ENCODE results near the gene LURAP1L. TPM values are rescaled to one million over a fixed set of nuclear protein-coding genes. Genes with fewer than 3 reads are reported as not detected.

Gene LURAP1L
- total RNA-seq, 1 experiment from 2014 or later: 1.7 TPM

DNA sequence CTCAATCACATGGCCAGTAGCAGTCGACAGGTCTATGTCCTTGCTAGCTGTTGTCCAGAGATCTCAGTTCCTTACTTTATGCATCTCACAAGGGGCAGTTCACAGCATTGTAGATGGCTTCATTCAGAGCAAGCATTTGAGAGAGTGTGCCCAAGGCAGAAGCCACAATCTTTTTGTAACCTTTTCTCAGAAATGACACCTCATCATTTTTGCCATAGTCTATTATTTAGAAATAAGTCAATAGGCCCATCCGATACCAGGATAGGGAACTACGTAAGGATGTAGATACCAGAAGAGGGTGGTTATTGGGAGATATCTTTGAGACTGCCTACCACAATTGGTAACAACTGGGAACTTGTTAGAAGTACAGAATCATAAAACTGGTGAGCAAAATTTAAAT is 37.1 kb downstream of the LURAP1L start (continued):
- TF ChIP-seq, protein P1, sequence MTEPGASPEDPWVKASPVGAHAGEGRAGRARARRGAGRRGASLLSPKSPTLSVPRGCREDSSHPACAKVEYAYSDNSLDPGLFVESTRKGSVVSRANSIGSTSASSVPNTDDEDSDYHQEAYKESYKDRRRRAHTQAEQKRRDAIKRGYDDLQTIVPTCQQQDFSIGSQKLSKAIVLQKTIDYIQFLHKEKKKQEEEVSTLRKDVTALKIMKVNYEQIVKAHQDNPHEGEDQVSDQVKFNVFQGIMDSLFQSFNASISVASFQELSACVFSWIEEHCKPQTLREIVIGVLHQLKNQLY (CRISPR knock-in tag; IDR thresholded peaks at IDR 0.05): no peak
- TF ChIP-seq ELF4 (CRISPR knock-in tag; IDR thresholded peaks at IDR 0.05; ENCODE audit: low read depth): no peak
- TF ChIP-seq, protein P2, sequence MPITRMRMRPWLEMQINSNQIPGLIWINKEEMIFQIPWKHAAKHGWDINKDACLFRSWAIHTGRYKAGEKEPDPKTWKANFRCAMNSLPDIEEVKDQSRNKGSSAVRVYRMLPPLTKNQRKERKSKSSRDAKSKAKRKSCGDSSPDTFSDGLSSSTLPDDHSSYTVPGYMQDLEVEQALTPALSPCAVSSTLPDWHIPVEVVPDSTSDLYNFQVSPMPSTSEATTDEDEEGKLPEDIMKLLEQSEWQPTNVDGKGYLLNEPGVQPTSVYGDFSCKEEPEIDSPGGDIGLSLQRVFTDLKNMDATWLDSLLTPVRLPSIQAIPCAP (CRISPR knock-in tag; IDR thresholded peaks at IDR 0.05): no peak

DNA sequence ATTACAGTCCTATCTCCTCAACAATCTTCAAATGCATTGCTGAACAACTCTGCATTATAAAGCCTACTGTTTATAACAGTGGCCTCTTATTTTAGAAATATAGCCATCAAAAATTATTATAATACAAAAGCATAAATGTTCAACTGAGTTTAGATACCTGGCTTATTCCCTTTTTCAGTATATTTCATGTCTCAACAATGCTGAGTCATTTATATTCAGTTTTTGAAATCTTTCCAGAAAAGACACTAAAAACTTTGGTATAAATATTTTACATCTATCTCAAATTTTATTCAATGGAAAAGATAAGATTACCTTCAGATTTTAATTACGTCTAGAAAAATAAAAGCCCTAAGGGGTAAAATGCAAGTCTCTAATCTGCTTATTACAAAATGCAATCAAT is 37.9 kb downstream of the LURAP1L start:
- no peak for DNase-seq (ENCODE audit: low spot score)
- ChIA-PET POLR2A (no interaction called here), CTCF (no interaction called here)
- no peaks in the 10 kb centered on the region for H3K9me3 Mint-ChIP-seq
- ATAC-seq: no peak
- H3K27me3 Mint-ChIP-seq (ENCODE audit: low read depth): no peaks in the 10 kb centered on the region
- H3K4me1 Mint-ChIP-seq: peaks cover 9% of the 10 kb centered on the region; the same call in 1 of the 2 replicates
- TF ChIP-seq OVOL2 (CRISPR knock-in tag; IDR thresholded peaks at IDR 0.05; ENCODE audit: borderline replicate concordance) (no peak), NR1H2 (CRISPR knock-in tag; IDR thresholded peaks at IDR 0.05) (no peak), ZNF416 (CRISPR knock-in tag; IDR thresholded peaks at IDR 0.05) (no peak), ATF1 (CRISPR knock-in tag; IDR thresholded peaks at IDR 0.05) (no peak), FOXJ3 (CRISPR knock-in tag; IDR thresholded peaks at IDR 0.05; ENCODE audit: borderline replicate concordance) (no peak), ZNF423 (CRISPR knock-in tag; IDR thresholded peaks at IDR 0.05) (no peak), GTF2I (CRISPR knock-in tag; conservative IDR thresholded peaks at IDR 0.05) (no peak), ZNF138 (CRISPR knock-in tag; conservative IDR thresholded peaks at IDR 0.05) (no peak), ZNF219 (CRISPR knock-in tag; IDR thresholded peaks at IDR 0.05; ENCODE audit: borderline replicate concordance) (no peak), SP1 (CRISPR knock-in tag; conservative IDR thresholded peaks at IDR 0.05) (no peak)
- TF ChIP-seq, protein P3, sequence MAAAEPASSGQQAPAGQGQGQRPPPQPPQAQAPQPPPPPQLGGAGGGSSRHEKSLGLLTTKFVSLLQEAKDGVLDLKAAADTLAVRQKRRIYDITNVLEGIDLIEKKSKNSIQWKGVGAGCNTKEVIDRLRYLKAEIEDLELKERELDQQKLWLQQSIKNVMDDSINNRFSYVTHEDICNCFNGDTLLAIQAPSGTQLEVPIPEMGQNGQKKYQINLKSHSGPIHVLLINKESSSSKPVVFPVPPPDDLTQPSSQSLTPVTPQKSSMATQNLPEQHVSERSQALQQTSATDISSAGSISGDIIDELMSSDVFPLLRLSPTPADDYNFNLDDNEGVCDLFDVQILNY (CRISPR knock-in tag; IDR thresholded peaks at IDR 0.05): no peak
- TF ChIP-seq, protein P4, sequence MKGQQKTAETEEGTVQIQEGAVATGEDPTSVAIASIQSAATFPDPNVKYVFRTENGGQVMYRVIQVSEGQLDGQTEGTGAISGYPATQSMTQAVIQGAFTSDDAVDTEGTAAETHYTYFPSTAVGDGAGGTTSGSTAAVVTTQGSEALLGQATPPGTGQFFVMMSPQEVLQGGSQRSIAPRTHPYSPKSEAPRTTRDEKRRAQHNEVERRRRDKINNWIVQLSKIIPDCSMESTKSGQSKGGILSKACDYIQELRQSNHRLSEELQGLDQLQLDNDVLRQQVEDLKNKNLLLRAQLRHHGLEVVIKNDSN (CRISPR knock-in tag; IDR thresholded peaks at IDR 0.05): no peak
- TF ChIP-seq, protein P5, sequence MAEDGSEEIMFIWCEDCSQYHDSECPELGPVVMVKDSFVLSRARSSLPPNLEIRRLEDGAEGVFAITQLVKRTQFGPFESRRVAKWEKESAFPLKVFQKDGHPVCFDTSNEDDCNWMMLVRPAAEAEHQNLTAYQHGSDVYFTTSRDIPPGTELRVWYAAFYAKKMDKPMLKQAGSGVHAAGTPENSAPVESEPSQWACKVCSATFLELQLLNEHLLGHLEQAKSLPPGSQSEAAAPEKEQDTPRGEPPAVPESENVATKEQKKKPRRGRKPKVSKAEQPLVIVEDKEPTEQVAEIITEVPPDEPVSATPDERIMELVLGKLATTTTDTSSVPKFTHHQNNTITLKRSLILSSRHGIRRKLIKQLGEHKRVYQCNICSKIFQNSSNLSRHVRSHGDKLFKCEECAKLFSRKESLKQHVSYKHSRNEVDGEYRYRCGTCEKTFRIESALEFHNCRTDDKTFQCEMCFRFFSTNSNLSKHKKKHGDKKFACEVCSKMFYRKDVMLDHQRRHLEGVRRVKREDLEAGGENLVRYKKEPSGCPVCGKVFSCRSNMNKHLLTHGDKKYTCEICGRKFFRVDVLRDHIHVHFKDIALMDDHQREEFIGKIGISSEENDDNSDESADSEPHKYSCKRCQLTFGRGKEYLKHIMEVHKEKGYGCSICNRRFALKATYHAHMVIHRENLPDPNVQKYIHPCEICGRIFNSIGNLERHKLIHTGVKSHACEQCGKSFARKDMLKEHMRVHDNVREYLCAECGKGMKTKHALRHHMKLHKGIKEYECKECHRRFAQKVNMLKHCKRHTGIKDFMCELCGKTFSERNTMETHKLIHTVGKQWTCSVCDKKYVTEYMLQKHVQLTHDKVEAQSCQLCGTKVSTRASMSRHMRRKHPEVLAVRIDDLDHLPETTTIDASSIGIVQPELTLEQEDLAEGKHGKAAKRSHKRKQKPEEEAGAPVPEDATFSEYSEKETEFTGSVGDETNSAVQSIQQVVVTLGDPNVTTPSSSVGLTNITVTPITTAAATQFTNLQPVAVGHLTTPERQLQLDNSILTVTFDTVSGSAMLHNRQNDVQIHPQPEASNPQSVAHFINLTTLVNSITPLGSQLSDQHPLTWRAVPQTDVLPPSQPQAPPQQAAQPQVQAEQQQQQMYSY (CRISPR knock-in tag; IDR thresholded peaks at IDR 0.05): no peak
- H3K4me3 Mint-ChIP-seq: no peak overlapping the region
- no peaks in the 10 kb centered on the region for H3K36me3 Mint-ChIP-seq
- H3K27ac Mint-ChIP-seq: no peak overlapping the region

DNA sequence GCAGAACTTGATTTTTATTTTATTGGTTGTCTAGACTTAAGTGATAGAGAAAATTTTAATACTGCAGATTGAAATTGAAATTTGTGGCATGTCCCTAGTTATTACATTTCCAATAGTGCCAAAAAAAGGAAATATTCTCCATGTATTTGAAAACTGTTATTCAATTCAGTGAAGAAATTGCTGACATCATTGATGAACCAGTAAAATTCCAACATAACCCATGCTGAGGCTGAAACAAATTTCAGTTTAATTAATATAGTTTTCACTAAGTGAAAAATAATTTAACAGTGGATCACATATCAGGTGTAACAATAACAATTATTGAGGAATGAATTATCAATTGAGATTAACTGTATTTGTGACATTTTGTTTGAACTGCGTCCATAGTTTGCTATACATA is 38.7 kb downstream of the LURAP1L start:
- ATAC-seq (no peak), DNase-seq (ENCODE audit: low spot score) (no peak)
- ChIA-PET CTCF (no interaction called here), POLR2A (no interaction called here)
- H3K36me3 Mint-ChIP-seq: no peaks in the 10 kb centered on the region
- no peaks in the 10 kb centered on the region for H3K9me3 Mint-ChIP-seq
- peaks cover 9% of the 10 kb centered on the region; the same call in 1 of the 2 replicates for H3K4me1 Mint-ChIP-seq
- H3K27me3 Mint-ChIP-seq (ENCODE audit: low read depth): no peaks in the 10 kb centered on the region
- no peak for TF ChIP-seq OVOL2 (CRISPR knock-in tag; IDR thresholded peaks at IDR 0.05; ENCODE audit: borderline replicate concordance)
- TF ChIP-seq JUN (CRISPR knock-in tag; IDR thresholded peaks at IDR 0.05): no peak
- TF ChIP-seq PRRX2 (CRISPR knock-in tag; IDR thresholded peaks at IDR 0.05): no peak
- no peak for TF ChIP-seq ZNF396 (CRISPR knock-in tag; IDR thresholded peaks at IDR 0.05; ENCODE audit: borderline replicate concordance)
- TF ChIP-seq, protein P6, sequence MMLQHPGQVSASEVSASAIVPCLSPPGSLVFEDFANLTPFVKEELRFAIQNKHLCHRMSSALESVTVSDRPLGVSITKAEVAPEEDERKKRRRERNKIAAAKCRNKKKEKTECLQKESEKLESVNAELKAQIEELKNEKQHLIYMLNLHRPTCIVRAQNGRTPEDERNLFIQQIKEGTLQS (CRISPR knock-in tag; conservative IDR thresholded peaks at IDR 0.05): no peak
- TF ChIP-seq ZNF219 (CRISPR knock-in tag; IDR thresholded peaks at IDR 0.05; ENCODE audit: borderline replicate concordance): no peak
- TF ChIP-seq NFYB (CRISPR knock-in tag; conservative IDR thresholded peaks at IDR 0.05; ENCODE audit: low read depth): no peak
- TF ChIP-seq KAT7 (CRISPR knock-in tag; IDR thresholded peaks at IDR 0.05; ENCODE audit: borderline replicate concordance): no peak
- no peak for TF ChIP-seq NR1H2 (CRISPR knock-in tag; IDR thresholded peaks at IDR 0.05)
- H3K4me3 Mint-ChIP-seq: no peak overlapping the region
- no peak overlapping the region for H3K27ac Mint-ChIP-seq

Measured in WTC11 (cell line).